T-cell (primary cell): ENCODE measurements around the gene CD93. TPM values are rescaled to one million over a fixed set of nuclear protein-coding genes. Genes with fewer than 3 reads are reported as not detected.

Experiments
- ATAC-seq, 4 experiments: fragments of 200-7000 bp in 3 of 4; fragments of 150-1000 bp in 1 of 4; cut with Tn5 transposase; replicated peaks in 1 of 4; 1 replicate in 3 of 4; 2 replicates in 1 of 4; pipeline ENCODE4 v1.10.0; 2021; ENCODE audit warnings: moderate library complexity in 3 of 4, mild to moderate bottlenecking in 2 of 4, moderate number of reproducible peaks in 1 of 4
- CTCF ChIA-PET, 2 donors: fragments of 300-600 bp; sonication (Branson Sonifier 250); formaldehyde crosslinking; loops; one replicate each; lab custom pipeline; 2022; ENCODE audit warnings: antibody characterized with exemption in 2 of 2; lab: Charles Lee
- POLR2A ChIA-PET, 2 donors: fragments of 300-600 bp; sonication (Branson Sonifier 250); formaldehyde crosslinking; loops; one replicate each; lab custom pipeline; 2022; ENCODE audit warnings: antibody characterized with exemption in 2 of 2; lab: Charles Lee
- DNase-seq, 35 experiments: peaks; one replicate each; pipeline versions ENCODE4 v3.0.0 to v3.0.0-alpha.2; 2013 to 2023
- H3K27ac ChIP-seq: one replicate; pipeline ENCODE4 v1.5.1; 2013; ENCODE audit warnings: low read length
- H3K27me3 ChIP-seq, 2 experiments: replicated peaks in 1 of 2; 1 replicate in 1 of 2; 2 replicates in 1 of 2; pipeline versions ENCODE4 v1.6.1 to v1.7.0; 2013; ENCODE audit warnings: low read length in 1 of 2, mixed read lengths in 1 of 2; ENCODE audit not compliant: control insufficient read depth in 2 of 2, insufficient read depth in 2 of 2; ENCODE audit errors: extremely low read depth in 1 of 2
- H3K36me3 ChIP-seq, 2 donors: 1 replicate in 1 of 2; 2 replicates in 1 of 2; pipeline versions ENCODE4 v1.6.1 to v1.7.0; 2013; ENCODE audit warnings: low read length in 1 of 2; ENCODE audit not compliant: control insufficient read depth in 2 of 2, insufficient read depth in 1 of 2; ENCODE audit errors: extremely low read depth in 1 of 2
- H3K4me1 ChIP-seq, 2 experiments: 1 replicate in 1 of 2; 2 replicates in 1 of 2; pipeline versions ENCODE4 v1.6.1 to v1.7.0; 2013; ENCODE audit warnings: low read length in 2 of 2, mixed read lengths in 1 of 2; ENCODE audit not compliant: insufficient read depth in 2 of 2, control insufficient read depth in 1 of 2; ENCODE audit errors: extremely low read depth in 1 of 2
- H3K4me3 ChIP-seq, 2 donors: 1 replicate in 1 of 2; 2 replicates in 1 of 2; pipeline versions ENCODE4 v1.5.1 to v1.7.0; 2013; ENCODE audit warnings: mild to moderate bottlenecking in 2 of 2, low read length in 1 of 2, moderate library complexity in 1 of 2; ENCODE audit not compliant: control insufficient read depth in 1 of 2; ENCODE audit errors: extremely low read depth in 1 of 2
- H3K9me3 ChIP-seq: 2 replicates; pipeline ENCODE4 v1.7.0; 2013
- H3K27ac Mint-ChIP-seq, 2 donors: one replicate each; pipeline ENCODE4 v1.8.0; 2020 to 2021; ENCODE audit warnings: mild to moderate bottlenecking in 2 of 2, mixed read lengths in 2 of 2
- H3K27me3 Mint-ChIP-seq, 2 donors: one replicate each; pipeline ENCODE4 v1.8.0; 2021 to 2022; ENCODE audit warnings: mixed read lengths in 2 of 2
- H3K36me3 Mint-ChIP-seq: one replicate; pipeline ENCODE4 v1.8.0; 2021; ENCODE audit warnings: mixed read lengths
- H3K4me1 Mint-ChIP-seq, 3 donors: one replicate each; pipeline ENCODE4 v1.8.0; 2020 to 2022; ENCODE audit warnings: mixed read lengths in 3 of 3, mild to moderate bottlenecking in 1 of 3
- H3K4me3 Mint-ChIP-seq, 3 donors: one replicate each; pipeline ENCODE4 v1.8.0; 2020 to 2022; ENCODE audit warnings: mild to moderate bottlenecking in 3 of 3, mixed read lengths in 3 of 3, moderate library complexity in 3 of 3
- H3K9me3 Mint-ChIP-seq, 3 donors: one replicate each; pipeline ENCODE4 v1.8.0; 2020 to 2022; ENCODE audit warnings: mixed read lengths in 3 of 3
- WGBS: methylation state at CpG from one replicate; pipeline ENCODE4 v1.1.5; 2013; ENCODE audit warnings: missing lambda C conversion rate; ENCODE audit not compliant: insufficient coverage; 5-methylcytosine and 5-hydroxymethylcytosine counted together
- total RNA-seq, 35 experiments: library from RNA in 6 of 35; stranded (reverse) in 6 of 35; fragments of 120-200 nt in 1 of 35; gene quantifications; one replicate each; pipeline versions ENCODE4 v1.2.1 to v1.2.4 and lab custom pipeline; 2013 to 2026

Gene CD93
- total RNA-seq, 5 donors from 2014 or later (not counting 1 experiment from before 2014, with no cell fraction given), result 0.38 to 1.9 (median 0.58) TPM

- POLR2A ChIA-PET, result no interaction called here
- H3K27ac ChIP-seq, result no peak overlapping the region
- WGBS, result no CpG with 5 or more reads among the region's 4 CpGs
- no peaks in the 10 kb centered on the region for H3K36me3 Mint-ChIP-seq
- peaks cover 2 to 25% of the 10 kb centered on the region in 2 experiments for H3K4me1 ChIP-seq
- no peak overlapping the region for H3K4me3 Mint-ChIP-seq
- ATAC-seq, result no peak
- no peaks in the 10 kb centered on the region for H3K36me3 ChIP-seq
- CTCF ChIA-PET, result no interaction called here
- DNase-seq, result no peak
- H3K9me3 Mint-ChIP-seq, result no peaks in the 10 kb centered on the region
- no peaks in the 10 kb centered on the region for H3K4me1 Mint-ChIP-seq
- H3K27me3 Mint-ChIP-seq, result peaks cover 0 to 3% of the 10 kb centered on the region in 2 donors
- no peaks in the 10 kb centered on the region for H3K9me3 ChIP-seq
- peaks cover 0 to under 1% of the 10 kb centered on the region in 2 experiments for H3K27me3 ChIP-seq
- H3K27ac Mint-ChIP-seq, result no peak overlapping the region
- no peak overlapping the region for H3K4me3 ChIP-seq
These were observed 44.6 kb upstream of the CD93 start for GRCh38 chr20:23130622-23131140.

GRCh38 chr20:23129891-23130621 lies 43.9 kb upstream of the CD93 start:
- Histone ChIP-seq H3K9me3 (no peaks in the 10 kb centered on the region), H3K27ac (no peak overlapping the region), H3K36me3 (no peaks in the 10 kb centered on the region), H3K4me1 (peaks cover 2 to 32% of the 10 kb centered on the region in 2 experiments), H3K4me3 (no peak overlapping the region), H3K27me3 (peaks cover 0 to 4% of the 10 kb centered on the region in 2 experiments)
- DNase-seq, result no peak
- no peak overlapping the region for H3K27ac Mint-ChIP-seq
- no peaks in the 10 kb centered on the region for H3K36me3 Mint-ChIP-seq
- WGBS, result 77% methylated on average over 9 of the region's 12 CpGs
- H3K4me3 Mint-ChIP-seq, result no peak overlapping the region
- H3K27me3 Mint-ChIP-seq, result peaks cover 2 to 3% of the 10 kb centered on the region in 2 donors
- H3K4me1 Mint-ChIP-seq, result no peaks in the 10 kb centered on the region
- ATAC-seq, result no peak
- POLR2A ChIA-PET, result no interaction called here
- H3K9me3 Mint-ChIP-seq, result no peaks in the 10 kb centered on the region
- CTCF ChIA-PET, result no interaction called here

GRCh38 chr20:23129266-23129665 lies 43.1 kb upstream of the CD93 start:
- H3K9me3 Mint-ChIP-seq, result no peaks in the 10 kb centered on the region
- H3K4me1 ChIP-seq, result peaks cover 2 to 33% of the 10 kb centered on the region in 2 experiments
- peaks cover 3% of the 10 kb centered on the region in 2 donors for H3K27me3 Mint-ChIP-seq
- H3K36me3 ChIP-seq, result no peaks in the 10 kb centered on the region
- DNase-seq (no peak), ATAC-seq (no peak)
- WGBS, result no CpG with 5 or more reads among the region's 2 CpGs
- H3K4me3 ChIP-seq, result no peak overlapping the region
- ChIA-PET CTCF (no interaction called here), POLR2A (no interaction called here)
- no peaks in the 10 kb centered on the region for H3K9me3 ChIP-seq
- peaks cover 0 to 4% of the 10 kb centered on the region in 2 experiments for H3K27me3 ChIP-seq
- H3K4me3 Mint-ChIP-seq, result no peak overlapping the region
- H3K27ac Mint-ChIP-seq, result no peak overlapping the region
- H3K36me3 Mint-ChIP-seq, result no peaks in the 10 kb centered on the region
- no peak overlapping the region for H3K27ac ChIP-seq
- no peaks in the 10 kb centered on the region for H3K4me1 Mint-ChIP-seq

GRCh38 chr20:23128461-23129125 lies 42.5 kb upstream of the CD93 start:
- Histone ChIP-seq H3K4me1 (peaks cover 2 to 33% of the 10 kb centered on the region in 2 experiments), H3K9me3 (no peaks in the 10 kb centered on the region), H3K4me3 (no peak overlapping the region), H3K27me3 (peaks cover 0 to 4% of the 10 kb centered on the region in 2 experiments), H3K27ac (no peak overlapping the region), H3K36me3 (no peaks in the 10 kb centered on the region)
- Mint-ChIP-seq H3K27me3 (peaks cover 3% of the 10 kb centered on the region in 2 donors), H3K27ac (no peak overlapping the region), H3K4me3 (no peak overlapping the region), H3K36me3 (no peaks in the 10 kb centered on the region), H3K9me3 (no peaks in the 10 kb centered on the region), H3K4me1 (no peaks in the 10 kb centered on the region)
- CTCF ChIA-PET, result no interaction called here
- 70% methylated on average over 8 of the region's 13 CpGs for WGBS
- no peak for DNase-seq
- no peak for ATAC-seq
- POLR2A ChIA-PET, result no interaction called here

- H3K27me3 ChIP-seq, result peaks cover 0 to 7% of the 10 kb centered on the region in 2 experiments
- peaks cover 3% of the 10 kb centered on the region in 2 donors for H3K27me3 Mint-ChIP-seq
- no peaks in the 10 kb centered on the region for H3K9me3 ChIP-seq
- WGBS, result 91% methylated on average over 12 of the region's 14 CpGs
- peak in 1 of 4 experiments; percentile 12 for ATAC-seq
- no peak overlapping the region for H3K27ac ChIP-seq
- H3K36me3 ChIP-seq, result no peaks in the 10 kb centered on the region
- H3K4me1 ChIP-seq, result peaks cover 2 to 35% of the 10 kb centered on the region in 2 experiments
- no peak overlapping the region for H3K27ac Mint-ChIP-seq
- no peak for DNase-seq
- POLR2A ChIA-PET, result no interaction called here
- no peaks in the 10 kb centered on the region for H3K36me3 Mint-ChIP-seq
- no peaks in the 10 kb centered on the region for H3K9me3 Mint-ChIP-seq
- CTCF ChIA-PET, result no interaction called here
- H3K4me3 ChIP-seq, result no peak overlapping the region
- no peaks in the 10 kb centered on the region for H3K4me1 Mint-ChIP-seq
- no peak overlapping the region for H3K4me3 Mint-ChIP-seq
These were observed 41.6 kb upstream of the CD93 start for GRCh38 chr20:23127506-23128279.
